A673 (cell line): ENCODE results near the gene MAP2. TPM values are rescaled to one million over a fixed set of nuclear protein-coding genes. Genes with fewer than 3 reads are reported as not detected.
"Not testable (repeated sequence)": the region's sequence is repeated elsewhere in the genome, so short reads cannot be mapped to it uniquely, and the experiment has no call there.

ENCODE experiments used
- BruUV-seq: library from RNA; stranded (reverse); fragments of 400-500 nt; replicated peaks from 2 replicates; lab custom pipeline; 2021; lab: Mats Ljungman, UMichigan
- CTCF ChIA-PET: fragments of 300-600 bp; sonication (Branson Sonifier 250); formaldehyde crosslinking; loops from one replicate; lab custom pipeline; 2022; ENCODE audit warnings: antibody characterized with exemption; lab: Charles Lee
- POLR2A ChIA-PET: fragments of 300-600 bp; sonication (Branson Sonifier 250); formaldehyde crosslinking; loops from one replicate; lab custom pipeline; 2022; ENCODE audit warnings: antibody characterized with exemption; ENCODE audit not compliant: low non-redundant PET; lab: Charles Lee
- DNase-seq: peaks from one replicate; pipeline ENCODE4 v3.0.0-alpha.2; 2015; ENCODE audit warnings: low spot score
- H3K27ac ChIP-seq: fragments of 200-600 bp; sonication (generic); 2 replicates; pipeline ENCODE4 v1.5.1; 2016; ENCODE audit warnings: mixed run types, low read depth, mild to moderate bottlenecking, mixed read lengths, antibody characterized with exemption, low read length; ENCODE audit not compliant: poor library complexity, severe bottlenecking
- H3K27me3 ChIP-seq: fragments of 200-600 bp; sonication (generic); replicated peaks from 2 replicates; pipeline ENCODE4 v1.6.1; 2017; ENCODE audit warnings: mixed run types, low read depth, mild to moderate bottlenecking, mixed read lengths, antibody characterized with exemption, low read length; ENCODE audit not compliant: insufficient read depth, poor library complexity
- H3K36me3 ChIP-seq: fragments of 200-600 bp; sonication (generic); 2 replicates; pipeline ENCODE4 v1.6.1; 2016; ENCODE audit warnings: mixed run types, mild to moderate bottlenecking, mixed read lengths, antibody characterized with exemption, low read length; ENCODE audit not compliant: insufficient read depth, poor library complexity, severe bottlenecking
- H3K4me1 ChIP-seq: fragments of 200-600 bp; sonication (generic); 2 replicates; pipeline ENCODE4 v1.6.1; 2017; ENCODE audit warnings: mixed run types, mild to moderate bottlenecking, mixed read lengths, antibody characterized with exemption, low read length; ENCODE audit not compliant: insufficient read depth, poor library complexity, severe bottlenecking
- H3K4me3 ChIP-seq: fragments of 200-600 bp; sonication (generic); 2 replicates; pipeline ENCODE4 v1.5.1; 2016; ENCODE audit warnings: low read depth, mixed run types, mild to moderate bottlenecking, mixed read lengths, low read length; ENCODE audit not compliant: poor library complexity, severe bottlenecking
- H3K9me3 ChIP-seq: fragments of 200-600 bp; sonication (generic); 2 replicates; pipeline ENCODE4 v1.6.1; 2016; ENCODE audit warnings: mixed run types, low read depth, mild to moderate bottlenecking, mixed read lengths, antibody characterized with exemption, low read length; ENCODE audit not compliant: poor library complexity, severe bottlenecking
- CTCF ChIP-seq: fragments of 300-800, 200-600 bp; sonication (generic); conservative IDR thresholded peaks from 2 replicates; pipeline ENCODE4 v1.5.1; 2017; ENCODE audit warnings: low read depth, mild to moderate bottlenecking, antibody characterized with exemption, low read length, moderate library complexity, mixed read lengths
- EZH2 ChIP-seq: fragments of 200-600 bp; sonication (generic); IDR thresholded peaks from 2 replicates; pipeline ENCODE4 v1.6.1; 2017; ENCODE audit warnings: borderline replicate concordance, low read depth, mild to moderate bottlenecking, mixed read lengths, antibody characterized with exemption, low read length; ENCODE audit not compliant: poor library complexity, severe bottlenecking
- intact Hi-C: fragments of 100-400 bp; cut with micrococcal nuclease; formaldehyde crosslinking; loops from one replicate; pipeline ENCODE4 v1.10.0; 2022; ENCODE audit not compliant: unreplicated experiment
- total RNA-seq: library from RNA; stranded (reverse); gene quantifications from 2 replicates; pipeline ENCODE4 v1.2.3, GENCODE V29; 2021

MAP2 gene
- total RNA-seq, 1 experiment from 2014 or later, result 1.7 TPM

GRCh38 chr2:209592106-209592505, 168.3 kb downstream of the MAP2 start:
- BruUV-seq, result no TSS peak
- H3K9me3 ChIP-seq, result no peaks in the 10 kb centered on the region
- H3K4me1 ChIP-seq, result no peaks in the 10 kb centered on the region
- no peak overlapping the region for H3K4me3 ChIP-seq
- DNase-seq, result no peak
- no peaks in the 10 kb centered on the region for H3K36me3 ChIP-seq
- no peaks in the 10 kb centered on the region for H3K27me3 ChIP-seq
- no peak overlapping the region for H3K27ac ChIP-seq
- intact Hi-C loops, result no loop called here
- CTCF ChIA-PET, result no interaction called here
- POLR2A ChIA-PET, result no interaction called here
- TF ChIP-seq EZH2 (no peak), CTCF (no peak)

GRCh38 chr2:209593930-209594329, 170.1 kb downstream of the MAP2 start:
- Histone ChIP-seq H3K36me3 (no peaks in the 10 kb centered on the region), H3K4me1 (no peaks in the 10 kb centered on the region), H3K4me3 (no peak overlapping the region), H3K27ac (no peak overlapping the region), H3K9me3 (no peaks in the 10 kb centered on the region), H3K27me3 (no peaks in the 10 kb centered on the region)
- intact Hi-C loops, result no loop called here
- TF ChIP-seq CTCF (no peak), EZH2 (no peak)
- BruUV-seq, result no TSS peak
- CTCF ChIA-PET, result no interaction called here
- no peak for DNase-seq
- POLR2A ChIA-PET, result no interaction called here

GRCh38 chr2:209596262-209596661, 172.4 kb downstream of the MAP2 start:
- H3K27ac ChIP-seq, result no peak overlapping the region
- POLR2A ChIA-PET, result no interaction called here
- intact Hi-C loops, result no loop called here
- TF ChIP-seq EZH2 (no peak), CTCF (no peak)
- H3K9me3 ChIP-seq, result no peaks in the 10 kb centered on the region
- H3K27me3 ChIP-seq, result no peaks in the 10 kb centered on the region
- H3K36me3 ChIP-seq, result no peaks in the 10 kb centered on the region
- H3K4me1 ChIP-seq, result no peaks in the 10 kb centered on the region
- no TSS peak for BruUV-seq
- DNase-seq, result no peak
- CTCF ChIA-PET, result no interaction called here
- H3K4me3 ChIP-seq, result no peak overlapping the region

GRCh38 chr2:209598227-209598626, 174.4 kb downstream of the MAP2 start:
- DNase-seq, H3K4me1 ChIP-seq, POLR2A ChIA-PET, BruUV-seq, H3K4me3 ChIP-seq, H3K27ac ChIP-seq, intact Hi-C loops, H3K36me3 ChIP-seq, CTCF ChIA-PET, H3K9me3 ChIP-seq, H3K27me3 ChIP-seq: not testable (repeated sequence)
